Tibial nerve (tissue), 4 donors: ENCODE results near the gene RASGRP2.

Source experiments
- EP300 ChIP-seq, 2 donors: sonication (generic); formaldehyde crosslinking; IDR thresholded peaks; one replicate each; pipeline ENCODE4 v1.6.1; 2017; ENCODE audit warnings: antibody characterized with exemption in 2 of 2, mild to moderate bottlenecking in 1 of 2
- TF ChIP-seq, protein P1 (sequence below), 5 experiments: fragments of 200-600 bp in 3 of 5; fragments of 450-650 bp in 2 of 5; sonication (generic) in 3 of 5; IDR thresholded peaks; one replicate each; pipeline ENCODE4 v1.5.1; 2016 to 2019; ENCODE audit warnings: antibody characterized with exemption in 5 of 5, mild to moderate bottlenecking in 3 of 5, moderate library complexity in 2 of 5

GRCh38 chr11:64771861-64772260 lies 27.9 kb upstream of the RASGRP2 start:
- TF ChIP-seq, protein P1, sequence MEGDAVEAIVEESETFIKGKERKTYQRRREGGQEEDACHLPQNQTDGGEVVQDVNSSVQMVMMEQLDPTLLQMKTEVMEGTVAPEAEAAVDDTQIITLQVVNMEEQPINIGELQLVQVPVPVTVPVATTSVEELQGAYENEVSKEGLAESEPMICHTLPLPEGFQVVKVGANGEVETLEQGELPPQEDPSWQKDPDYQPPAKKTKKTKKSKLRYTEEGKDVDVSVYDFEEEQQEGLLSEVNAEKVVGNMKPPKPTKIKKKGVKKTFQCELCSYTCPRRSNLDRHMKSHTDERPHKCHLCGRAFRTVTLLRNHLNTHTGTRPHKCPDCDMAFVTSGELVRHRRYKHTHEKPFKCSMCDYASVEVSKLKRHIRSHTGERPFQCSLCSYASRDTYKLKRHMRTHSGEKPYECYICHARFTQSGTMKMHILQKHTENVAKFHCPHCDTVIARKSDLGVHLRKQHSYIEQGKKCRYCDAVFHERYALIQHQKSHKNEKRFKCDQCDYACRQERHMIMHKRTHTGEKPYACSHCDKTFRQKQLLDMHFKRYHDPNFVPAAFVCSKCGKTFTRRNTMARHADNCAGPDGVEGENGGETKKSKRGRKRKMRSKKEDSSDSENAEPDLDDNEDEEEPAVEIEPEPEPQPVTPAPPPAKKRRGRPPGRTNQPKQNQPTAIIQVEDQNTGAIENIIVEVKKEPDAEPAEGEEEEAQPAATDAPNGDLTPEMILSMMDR (IDR thresholded peaks at IDR 0.05) = no peak
- TF ChIP-seq EP300 (IDR thresholded peaks at IDR 0.05) = no peak
